ENCODE results near the gene FOXP1. TPM values are rescaled to one million over a fixed set of nuclear protein-coding genes. Genes with fewer than 3 reads are reported as not detected.

FOXP1 gene
- total RNA-seq, 1 experiment from 2014 or later = 75.3 TPM

DNA sequence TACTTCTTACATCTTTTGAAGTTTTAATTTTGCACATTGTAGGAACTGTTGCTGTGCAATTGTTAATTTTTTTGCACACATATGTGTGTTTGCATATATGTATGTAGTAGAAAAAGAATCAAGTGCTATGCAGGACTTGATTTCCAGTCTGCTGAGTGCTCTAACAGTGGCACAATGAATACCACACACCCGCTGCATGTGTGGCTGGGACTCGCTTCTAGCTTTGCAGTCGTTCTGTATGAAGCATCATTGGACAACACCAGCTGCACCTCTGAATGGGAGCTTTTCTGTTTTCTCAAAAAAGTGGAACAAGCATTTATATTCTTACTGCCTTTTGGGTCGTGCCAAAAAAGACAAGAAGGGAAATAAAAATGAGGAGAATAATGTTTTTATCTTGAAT is 564.7 kb downstream of the FOXP1 start:
- no CpG with 5 or more reads among the region's 4 CpGs for WGBS (ENCODE audit: extremely low coverage, insufficient read length, low lambda C conversion rate)
- H3K4me3 Mint-ChIP-seq = no peak overlapping the region

More for the DNA sequence above, 564.7 kb downstream of the FOXP1 start:
- no peak overlapping the region for H4K91ac ChIP-seq (ENCODE audit: insufficient read length, low read depth, low read length)
- no peak overlapping the region for H3K9ac ChIP-seq (ENCODE audit: extremely low read depth, insufficient read length, low read length)
- no peak overlapping the region for H3K18ac ChIP-seq (ENCODE audit: insufficient read length, low read depth, low read length)
- H3K23ac ChIP-seq (ENCODE audit: insufficient read length, low read depth, low read length) = no peak overlapping the region
- no peaks in the 10 kb centered on the region for H3K79me1 ChIP-seq (ENCODE audit: insufficient read depth, low read depth, low read length, poor library complexity, severe bottlenecking)
- H3K36me3 Mint-ChIP-seq (ENCODE audit: insufficient read depth in 1 of 3, low read depth in 3 of 3) = peaks cover 15 to 19% (median 19%) of the 10 kb centered on the region in 3 experiments
- no peak overlapping the region for H4K5ac ChIP-seq (ENCODE audit: insufficient read length, low read depth, low read length)
- DNase-seq = no peak
- H3K27ac ChIP-seq (ENCODE audit: insufficient read length, low read depth, low read length) = no peak overlapping the region
- no peak overlapping the region for H2BK15ac ChIP-seq (ENCODE audit: low read depth, low read length)
- no peak overlapping the region for H4K8ac ChIP-seq (replicated peaks; ENCODE audit: insufficient read length, low read depth, low read length)
- H3K27me3 Mint-ChIP-seq (ENCODE audit: low read depth) = no peaks in the 10 kb centered on the region
- peaks cover 13 to 15% of the 10 kb centered on the region in 2 experiments for H3K4me1 Mint-ChIP-seq
- H3K79me2 ChIP-seq (ENCODE audit: insufficient read depth, low read length) = no peaks in the 10 kb centered on the region
- no peak overlapping the region for H2AK5ac ChIP-seq (ENCODE audit: insufficient read length, low read length)
- H3K9me3 ChIP-seq (ENCODE audit: control insufficient read depth, low read depth, low read length) = no peaks in the 10 kb centered on the region
- no peaks in the 10 kb centered on the region for H3K23me2 ChIP-seq (ENCODE audit: insufficient read length, low read depth, low read length, poor library complexity, severe bottlenecking)
- peaks cover 9 to 11% of the 10 kb centered on the region in 2 experiments; a peak in 4 of 5 replicates for H3K9me3 Mint-ChIP-seq
- H3K4ac ChIP-seq (ENCODE audit: low read depth, low read length) = no peak overlapping the region
- peaks cover 5% of the 10 kb centered on the region; the same call in 1 of the 2 replicates for H3K4me1 ChIP-seq (ENCODE audit: insufficient read depth, low read length)
- H4K20me1 ChIP-seq (ENCODE audit: control insufficient read depth, insufficient read depth, insufficient read length) = no peaks in the 10 kb centered on the region
- no peaks in the 10 kb centered on the region for H3K27me3 ChIP-seq (ENCODE audit: insufficient read depth, low read length)
- no peak overlapping the region for H2BK20ac ChIP-seq (ENCODE audit: low read depth, low read length, poor library complexity, severe bottlenecking)
- no peak overlapping the region for H3K4me2 ChIP-seq (ENCODE audit: insufficient read depth, insufficient read length, low read length)
- no peak overlapping the region for H3K56ac ChIP-seq (ENCODE audit: insufficient read length, low read depth, low read length)
- H3K27ac Mint-ChIP-seq = no peak overlapping the region
- H2BK5ac ChIP-seq (ENCODE audit: insufficient read length, low read length) = no peak overlapping the region
- H3K14ac ChIP-seq (ENCODE audit: insufficient read depth, low read length) = no peak overlapping the region
- H2AFZ ChIP-seq (ENCODE audit: low read length) = no peak overlapping the region
- no peak overlapping the region for H3T11ph ChIP-seq (ENCODE audit: low read length)
- H2BK120ac ChIP-seq (ENCODE audit: low read depth, low read length, poor library complexity, severe bottlenecking) = no peak overlapping the region
- TF ChIP-seq, protein P1, sequence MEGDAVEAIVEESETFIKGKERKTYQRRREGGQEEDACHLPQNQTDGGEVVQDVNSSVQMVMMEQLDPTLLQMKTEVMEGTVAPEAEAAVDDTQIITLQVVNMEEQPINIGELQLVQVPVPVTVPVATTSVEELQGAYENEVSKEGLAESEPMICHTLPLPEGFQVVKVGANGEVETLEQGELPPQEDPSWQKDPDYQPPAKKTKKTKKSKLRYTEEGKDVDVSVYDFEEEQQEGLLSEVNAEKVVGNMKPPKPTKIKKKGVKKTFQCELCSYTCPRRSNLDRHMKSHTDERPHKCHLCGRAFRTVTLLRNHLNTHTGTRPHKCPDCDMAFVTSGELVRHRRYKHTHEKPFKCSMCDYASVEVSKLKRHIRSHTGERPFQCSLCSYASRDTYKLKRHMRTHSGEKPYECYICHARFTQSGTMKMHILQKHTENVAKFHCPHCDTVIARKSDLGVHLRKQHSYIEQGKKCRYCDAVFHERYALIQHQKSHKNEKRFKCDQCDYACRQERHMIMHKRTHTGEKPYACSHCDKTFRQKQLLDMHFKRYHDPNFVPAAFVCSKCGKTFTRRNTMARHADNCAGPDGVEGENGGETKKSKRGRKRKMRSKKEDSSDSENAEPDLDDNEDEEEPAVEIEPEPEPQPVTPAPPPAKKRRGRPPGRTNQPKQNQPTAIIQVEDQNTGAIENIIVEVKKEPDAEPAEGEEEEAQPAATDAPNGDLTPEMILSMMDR (conservative IDR thresholded peaks at IDR 0.05) = no peak
- no peak overlapping the region for H2BK12ac ChIP-seq (ENCODE audit: insufficient read length, low read depth, low read length)

Data from H9 (cell line).